22Rv1 (cell line): ENCODE results near the gene MTCH1.

Experiments
- H3K27ac ChIP-seq: fragments of 450-650 bp; 2 replicates; pipeline ENCODE4 v1.5.1; 2017
- ZFX ChIP-seq: fragments of 450-650 bp; IDR thresholded peaks from 2 replicates; pipeline ENCODE4 v1.6.1; 2017; ENCODE audit warnings: antibody characterized with exemption, borderline replicate concordance
- TF ChIP-seq, protein P1 (sequence below): fragments of 450-650 bp; IDR thresholded peaks from 2 replicates; pipeline ENCODE4 v1.5.1; 2017; ENCODE audit warnings: mild to moderate bottlenecking

MTCH1 gene

DNA sequence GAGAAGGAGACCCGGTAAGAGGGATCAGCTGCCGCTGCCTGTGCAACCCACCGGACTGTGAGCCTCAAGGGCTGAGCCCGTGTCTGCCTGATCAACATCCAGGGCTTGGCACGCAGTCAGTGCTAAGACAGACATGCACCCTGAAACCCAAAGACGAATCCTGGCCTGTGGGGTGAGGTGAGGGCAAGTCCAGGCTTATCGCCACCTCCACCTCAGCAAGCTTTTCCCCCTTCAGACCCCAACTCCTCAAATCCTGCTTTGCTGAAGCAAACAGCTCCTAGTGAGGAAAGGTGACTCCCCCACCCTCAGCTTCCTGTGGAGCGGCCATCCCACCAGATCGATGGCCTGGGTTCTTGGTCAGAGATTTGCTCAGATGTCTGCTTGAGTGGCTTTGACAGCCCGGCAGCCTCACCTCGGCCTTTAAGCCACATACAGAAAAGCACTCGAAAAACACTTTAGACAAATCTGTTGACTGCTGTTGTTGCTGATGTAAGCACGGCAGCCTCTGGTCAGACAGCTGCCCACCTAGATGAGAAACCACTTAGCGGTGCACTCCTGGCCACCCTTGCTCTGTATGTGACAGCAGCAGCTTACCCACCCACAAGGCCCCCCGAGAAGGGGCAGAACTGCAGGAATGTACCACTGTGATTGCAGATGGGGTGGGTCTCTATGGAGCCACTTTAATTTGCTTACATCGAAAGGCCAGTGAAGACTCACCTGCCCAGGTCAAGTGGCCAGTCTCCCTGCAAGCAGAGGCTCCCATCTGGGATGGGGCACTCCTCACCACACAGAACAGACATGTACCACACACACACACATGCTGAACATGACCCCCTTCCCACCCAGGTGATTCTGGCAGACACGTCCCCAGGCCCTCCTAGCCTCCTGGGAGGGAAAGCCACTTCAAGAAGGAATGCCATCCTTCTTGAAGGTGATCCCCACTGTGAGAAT, 14.8 kb downstream of the MTCH1 start:
- TF ChIP-seq ZFX, result no peak
- TF ChIP-seq, protein P1, sequence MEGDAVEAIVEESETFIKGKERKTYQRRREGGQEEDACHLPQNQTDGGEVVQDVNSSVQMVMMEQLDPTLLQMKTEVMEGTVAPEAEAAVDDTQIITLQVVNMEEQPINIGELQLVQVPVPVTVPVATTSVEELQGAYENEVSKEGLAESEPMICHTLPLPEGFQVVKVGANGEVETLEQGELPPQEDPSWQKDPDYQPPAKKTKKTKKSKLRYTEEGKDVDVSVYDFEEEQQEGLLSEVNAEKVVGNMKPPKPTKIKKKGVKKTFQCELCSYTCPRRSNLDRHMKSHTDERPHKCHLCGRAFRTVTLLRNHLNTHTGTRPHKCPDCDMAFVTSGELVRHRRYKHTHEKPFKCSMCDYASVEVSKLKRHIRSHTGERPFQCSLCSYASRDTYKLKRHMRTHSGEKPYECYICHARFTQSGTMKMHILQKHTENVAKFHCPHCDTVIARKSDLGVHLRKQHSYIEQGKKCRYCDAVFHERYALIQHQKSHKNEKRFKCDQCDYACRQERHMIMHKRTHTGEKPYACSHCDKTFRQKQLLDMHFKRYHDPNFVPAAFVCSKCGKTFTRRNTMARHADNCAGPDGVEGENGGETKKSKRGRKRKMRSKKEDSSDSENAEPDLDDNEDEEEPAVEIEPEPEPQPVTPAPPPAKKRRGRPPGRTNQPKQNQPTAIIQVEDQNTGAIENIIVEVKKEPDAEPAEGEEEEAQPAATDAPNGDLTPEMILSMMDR, result no peak
- H3K27ac ChIP-seq, result no peak overlapping the region

DNA sequence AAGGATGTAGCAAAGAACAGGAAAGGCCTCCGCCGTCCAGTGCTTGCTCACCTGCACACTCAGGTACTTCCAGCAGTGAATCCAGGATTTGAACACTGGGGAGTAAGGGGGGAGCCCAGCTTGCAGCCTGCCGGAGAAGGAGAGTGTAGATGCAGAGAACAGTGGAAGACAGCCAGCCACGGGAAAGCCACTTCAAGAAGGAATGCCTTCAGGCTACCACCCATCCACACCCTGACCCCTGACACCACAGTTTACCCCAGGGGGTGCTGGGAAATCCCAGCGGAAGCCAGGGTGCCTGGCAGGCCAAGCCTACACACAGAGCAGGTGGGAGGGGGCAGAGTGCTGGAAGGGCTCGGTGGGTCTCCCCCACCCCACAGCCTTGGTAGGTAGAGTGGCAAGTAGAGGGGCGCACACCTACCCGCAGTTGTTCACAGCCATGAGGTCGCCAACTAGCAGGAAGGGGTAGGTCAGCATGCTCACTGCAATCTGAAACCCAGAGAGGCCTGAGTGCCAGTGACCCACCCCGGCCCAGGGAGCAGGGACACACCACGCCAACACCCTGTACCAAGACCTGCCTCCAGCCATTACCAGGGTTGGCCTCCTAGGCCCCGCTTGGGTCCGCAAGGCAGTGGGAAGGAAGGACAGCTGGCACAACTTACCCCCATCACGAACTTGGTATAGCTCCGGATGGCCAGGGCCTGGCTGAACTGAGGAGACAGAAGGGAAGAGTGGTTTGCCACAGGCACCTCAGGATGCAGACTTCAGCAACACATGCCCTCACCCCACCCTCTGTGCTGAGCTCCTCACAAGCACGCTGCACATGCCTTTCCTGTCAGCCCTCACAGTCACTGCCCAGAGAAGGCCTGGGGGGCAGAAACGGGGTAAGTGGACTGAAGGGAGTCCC, 15.8 kb downstream of the MTCH1 start:
- H3K27ac ChIP-seq, result no peak overlapping the region
- no peak for TF ChIP-seq ZFX
- TF ChIP-seq, protein P1, result no peak

DNA sequence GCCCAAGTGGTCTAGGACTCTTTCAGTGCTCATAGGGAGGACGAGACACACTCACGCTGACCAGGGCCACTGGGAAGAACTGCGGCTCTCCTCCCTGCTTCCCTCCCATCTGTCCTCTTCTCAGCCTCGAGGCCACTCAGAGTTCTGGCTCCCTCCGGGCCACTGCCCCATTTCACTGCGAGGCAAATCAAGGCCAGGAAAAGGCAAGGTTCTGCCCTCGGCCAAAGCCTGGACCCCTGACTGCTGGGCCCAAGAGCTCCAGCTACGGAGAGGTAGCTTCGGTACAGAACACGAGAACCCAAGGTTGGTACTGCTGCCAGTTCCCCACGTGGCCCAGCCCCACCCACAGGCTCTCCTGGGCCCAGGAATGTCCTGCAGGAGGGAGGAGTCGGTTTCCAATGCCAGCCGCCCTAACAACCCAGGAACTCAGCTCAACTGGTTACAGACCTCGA, 16.7 kb downstream of the MTCH1 start:
- no peak overlapping the region for H3K27ac ChIP-seq
- TF ChIP-seq ZFX, result no peak
- TF ChIP-seq, protein P1, result no peak

DNA sequence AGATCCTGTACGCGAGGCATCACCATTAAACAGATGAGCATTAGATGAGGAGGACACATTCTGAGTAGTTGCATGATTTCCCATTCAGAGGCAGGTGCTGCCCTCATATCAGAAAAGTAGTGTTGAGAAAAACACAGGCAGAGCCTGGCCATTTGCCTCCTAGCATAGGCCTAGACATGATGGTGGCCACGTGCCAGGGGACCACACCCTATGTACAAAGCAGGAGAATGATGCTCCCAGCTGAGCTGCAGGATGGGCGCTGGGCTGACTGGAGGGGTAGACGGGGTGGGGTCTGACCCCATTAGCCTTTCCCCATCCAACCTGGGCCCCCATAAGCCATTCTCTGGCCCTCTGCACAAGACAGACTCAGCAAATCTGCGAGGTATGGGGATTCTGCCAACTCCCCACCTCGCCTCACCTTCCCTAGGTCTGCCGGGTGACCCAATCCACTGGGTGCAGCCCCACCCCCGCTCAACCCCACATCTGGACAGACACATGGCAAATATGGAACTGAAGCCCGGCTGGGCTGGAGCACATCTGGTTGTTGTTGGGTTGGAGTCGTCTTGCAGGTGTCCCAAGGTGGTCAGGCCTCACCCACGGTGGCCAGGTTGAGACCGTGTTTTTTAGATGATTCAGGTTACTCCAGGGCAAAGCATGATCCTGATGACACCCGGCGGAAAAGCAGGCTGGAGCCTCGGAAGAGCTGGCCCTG, 17.6 kb downstream of the MTCH1 start:
- TF ChIP-seq ZFX, result no peak
- TF ChIP-seq, protein P1, result no peak
- H3K27ac ChIP-seq, result no peak overlapping the region

DNA sequence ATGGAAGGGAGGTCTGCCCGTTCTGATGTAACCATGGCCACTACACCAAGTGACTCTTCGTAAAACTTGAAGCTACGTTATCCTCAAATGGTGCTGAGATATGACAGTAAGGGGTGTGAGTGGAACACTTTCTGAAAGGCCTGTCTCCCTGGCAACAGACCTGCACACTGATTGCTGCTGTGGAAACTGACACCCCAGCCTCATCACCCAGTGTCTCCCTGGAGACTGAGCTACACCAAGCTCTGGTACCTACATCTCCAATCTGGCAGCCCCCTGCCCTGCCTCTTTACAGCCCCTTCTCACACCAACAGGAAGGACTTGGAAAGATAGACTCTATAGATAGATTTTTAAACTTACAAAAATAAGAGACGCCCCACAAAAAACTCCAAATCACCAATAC, 18.2 kb downstream of the MTCH1 start:
- H3K27ac ChIP-seq, result no peak overlapping the region
- TF ChIP-seq, protein P1, result no peak

DNA sequence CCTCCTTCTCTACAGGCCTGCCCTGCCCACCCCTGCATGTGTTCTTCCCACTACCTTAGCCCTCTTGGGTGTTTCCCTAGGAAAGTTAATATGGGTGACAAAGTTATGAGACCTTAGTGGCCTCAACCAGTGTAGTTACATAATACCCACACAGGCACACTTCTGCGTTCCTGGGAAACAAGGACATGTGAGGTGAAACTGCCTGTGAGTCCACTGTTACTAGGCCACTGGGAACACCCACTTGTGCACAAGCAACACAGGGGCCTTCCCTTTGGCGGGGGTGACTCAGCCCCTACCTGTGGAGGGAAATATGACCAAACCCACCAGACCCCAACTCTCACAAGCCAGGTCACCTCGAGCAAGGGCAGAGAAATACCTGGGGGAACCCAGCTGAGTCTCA, 18.7 kb downstream of the MTCH1 start:
- H3K27ac ChIP-seq, result no peak overlapping the region
- no peak for TF ChIP-seq ZFX
- TF ChIP-seq, protein P1, result no peak
